ENCODE results near the gene EHMT1. TPM values are rescaled to one million over a fixed set of nuclear protein-coding genes. Genes with fewer than 3 reads are reported as not detected.

Gene EHMT1
- total and polyA plus RNA-seq, 9 of the 15 experiments (the other 6 are each of a cell fraction or from before 2014, with no cell fraction given), result 2.2 to 76.0 (median 36.4) TPM

GRCh38 chr9:137590469-137591383, 28.1 kb upstream of the EHMT1 start, which contains the start of gene ZMYND19 (continued):
- no peak for TF ChIP-seq RFX5 (IDR thresholded peaks at IDR 0.05; ENCODE audit: low read depth, low read length)
- peak; percentile 59; the same call in 1 of the 2 replicates for TF ChIP-seq ETS1 (conservative IDR thresholded peaks at IDR 0.05; ENCODE audit: control insufficient read depth, low read depth, low read length)
- TF ChIP-seq RBFOX2 (IDR thresholded peaks at IDR 0.05; ENCODE audit: low read depth, low read length), result peak; percentile 76
- no peak for TF ChIP-seq KLF10 (CRISPR knock-in tag; IDR thresholded peaks at IDR 0.05)
- TF ChIP-seq SP1 (CRISPR knock-in tag; IDR thresholded peaks at IDR 0.05), result peak; percentile 67; the same call in 1 of the 2 replicates
- no peak for TF ChIP-seq CBFB (CRISPR knock-in tag; IDR thresholded peaks at IDR 0.05)
- TF ChIP-seq SRSF9 (IDR thresholded peaks at IDR 0.05; ENCODE audit: borderline replicate concordance, low read depth, low read length), result no peak
- peak in 2 of 3 experiments; percentile 15 to 31; a peak in 4 of 6 replicates for TF ChIP-seq CTCF (IDR thresholded peaks at IDR 0.05 in 2 of 3, conservative IDR thresholded peaks at IDR 0.05 in 1 of 3; ENCODE audit: insufficient read depth in 2 of 3, low read depth in 1 of 3, low read length in 3 of 3)
- TF ChIP-seq DPF2 (IDR thresholded peaks at IDR 0.05), result no peak
- peak; percentile 62; the same call in 1 of the 2 replicates for TF ChIP-seq SPI1 (IDR thresholded peaks at IDR 0.05; ENCODE audit: borderline replicate concordance, low read depth, low read length)
- peak; percentile 56 for TF ChIP-seq RB1 (IDR thresholded peaks at IDR 0.05; ENCODE audit: low read depth)
- no peak for TF ChIP-seq HDAC2 (IDR thresholded peaks at IDR 0.05)
- no peak for TF ChIP-seq ZNF561 (CRISPR knock-in tag; conservative IDR thresholded peaks at IDR 0.05)
- peak; percentile 70; the same call in 1 of the 2 replicates for TF ChIP-seq FOXK1 (CRISPR knock-in tag; IDR thresholded peaks at IDR 0.05; ENCODE audit: borderline replicate concordance)
- peak in 1 of 2 experiments; percentile 85; a peak in 2 of 4 replicates for TF ChIP-seq HDAC1 (IDR thresholded peaks at IDR 0.05)
- TF ChIP-seq ATF7 (IDR thresholded peaks at IDR 0.05), result peak; percentile 49; the same call in 1 of the 2 replicates
- peak; percentile 85 for TF ChIP-seq CREB1 (IDR thresholded peaks at IDR 0.05)
- TF ChIP-seq CREB1 (CRISPR knock-in tag; IDR thresholded peaks at IDR 0.05), result peak; percentile 73
- TF ChIP-seq RBM34 (IDR thresholded peaks at IDR 0.05; ENCODE audit: borderline replicate concordance, insufficient read depth, low read length), result peak; percentile 60; the same call in 1 of the 2 replicates
- TF ChIP-seq SLC30A9 (CRISPR knock-in tag; IDR thresholded peaks at IDR 0.05), result no peak
- TF ChIP-seq NR2C1 (IDR thresholded peaks at IDR 0.05), result no peak
- TF ChIP-seq NR2C1 (tag; IDR thresholded peaks at IDR 0.05), result no peak
- TF ChIP-seq DEAF1 (CRISPR knock-in tag; IDR thresholded peaks at IDR 0.05), result no peak
- no peak for TF ChIP-seq KLF13 (tag; IDR thresholded peaks at IDR 0.05; ENCODE audit: borderline replicate concordance, low read depth)
